Endothelial cell of umbilical vein (primary cell): ENCODE results near the gene LRRC17. TPM values are rescaled to one million over a fixed set of nuclear protein-coding genes. Genes with fewer than 3 reads are reported as not detected.

Experiments
- BruUV-seq: library from RNA; stranded (reverse); fragments of 400-500 nt; replicated peaks from 2 replicates; lab custom pipeline; 2021; lab: Mats Ljungman, UMichigan
- CTCF ChIA-PET: fragments of 300-600, 350-600 bp; sonication (Branson Sonifier 250); formaldehyde crosslinking; loops from one replicate; lab custom pipeline; 2021; ENCODE audit warnings: antibody characterized with exemption, inconsistent platforms; lab: Charles Lee
- POLR2A ChIA-PET: fragments of 300-600, 350-600 bp; sonication (Branson Sonifier 250); formaldehyde crosslinking; loops from one replicate; lab custom pipeline; 2021; ENCODE audit warnings: antibody characterized with exemption, inconsistent platforms; lab: Charles Lee
- DNase-seq: peaks from one replicate; pipeline ENCODE4 v3.0.0-alpha.2; 2011; ENCODE audit warnings: low read depth, low spot score
- FAIRE-seq: peaks from 2 replicates; lab custom pipeline; 2011; peaks lifted over from hg19 to GRCh38; lab: Jason Lieb, UNC
- H2AFZ ChIP-seq: 2 replicates; pipeline ENCODE4 v1.6.0; 2012; ENCODE audit warnings: low read depth, low read length, control low read depth, inconsistent platforms
- H3K27ac ChIP-seq: 2 replicates; pipeline ENCODE4 v1.5.1; 2011; ENCODE audit warnings: low read depth, mild to moderate bottlenecking, control low read depth, low read length, moderate library complexity; ENCODE audit not compliant: insufficient read depth
- H3K27me3 ChIP-seq, 2 experiments: 2 replicates each; pipeline versions ENCODE4 v1.6.0 to v1.6.1; 2011; ENCODE audit warnings: low read length in 2 of 2, mixed read lengths in 1 of 2; ENCODE audit not compliant: control insufficient read depth in 2 of 2, insufficient read depth in 2 of 2
- H3K36me3 ChIP-seq, 2 experiments: 2 replicates in 1 of 2; 3 replicates in 1 of 2; pipeline ENCODE4 v1.5.1; 2011; ENCODE audit warnings: low read length in 2 of 2, mild to moderate bottlenecking in 1 of 2, moderate library complexity in 1 of 2; ENCODE audit not compliant: control insufficient read depth in 2 of 2, insufficient read depth in 2 of 2; ENCODE audit errors: extremely low read depth in 1 of 2
- H3K4me1 ChIP-seq: 3 replicates; pipeline ENCODE4 v1.5.1; 2011; ENCODE audit warnings: mild to moderate bottlenecking, low read length; ENCODE audit not compliant: control insufficient read depth, insufficient read depth; ENCODE audit errors: extremely low read depth
- H3K4me2 ChIP-seq: 2 replicates; pipeline ENCODE4 v1.6.1; 2011; ENCODE audit warnings: low read length, control low read depth, mixed read lengths; ENCODE audit not compliant: insufficient read depth
- H3K4me3 ChIP-seq, 3 experiments: fragments of 200-600 bp in 1 of 3; sonication (generic), shearing (Covaris generic) in 1 of 3; replicated peaks in 1 of 3; 2 replicates each; pipeline ENCODE4 v1.5.1; 2011 to 2016; ENCODE audit warnings: control low read depth in 3 of 3, low read length in 3 of 3, mild to moderate bottlenecking in 2 of 3, inconsistent platforms in 1 of 3, low read depth in 1 of 3, moderate library complexity in 1 of 3; ENCODE audit not compliant: insufficient read depth in 1 of 3
- H3K79me2 ChIP-seq: 2 replicates; pipeline ENCODE4 v1.6.0; 2012; ENCODE audit warnings: low read length, inconsistent platforms; ENCODE audit not compliant: control insufficient read depth, insufficient read depth
- H3K9ac ChIP-seq: replicated peaks from 2 replicates; pipeline ENCODE3; 2011; ENCODE audit warnings: low read length, control low read depth; ENCODE audit not compliant: insufficient read depth; ENCODE audit errors: extremely low read depth
- H3K9me1 ChIP-seq: replicated peaks from 3 replicates; pipeline ENCODE4 v1.6.0; 2011; ENCODE audit warnings: mild to moderate bottlenecking, low read length; ENCODE audit not compliant: control insufficient read depth, insufficient read depth; ENCODE audit errors: extremely low read depth
- H3K9me3 ChIP-seq: replicated peaks from 2 replicates; pipeline ENCODE4 v1.5.1; 2012; ENCODE audit warnings: low read length, inconsistent platforms; ENCODE audit not compliant: control insufficient read depth, insufficient read depth
- H4K20me1 ChIP-seq: replicated peaks from 2 replicates; pipeline ENCODE3; 2011; ENCODE audit warnings: mild to moderate bottlenecking, low read length; ENCODE audit not compliant: control insufficient read depth, insufficient read depth; ENCODE audit errors: extremely low read depth
- CTCF ChIP-seq, 2 donors: IDR thresholded peaks; 1 replicate in 1 of 2; 2 replicates in 1 of 2; pipeline ENCODE4 v1.5.1; 2011; ENCODE audit warnings: low read length in 2 of 2, mild to moderate bottlenecking in 2 of 2, moderate library complexity in 2 of 2, control low read depth in 1 of 2, inconsistent platforms in 1 of 2, low read depth in 1 of 2; ENCODE audit not compliant: insufficient read depth in 1 of 2; ENCODE audit errors: extremely low read depth in 1 of 2
- EZH2 ChIP-seq: IDR thresholded peaks from 2 replicates; pipeline ENCODE4 v1.6.1; 2012; ENCODE audit warnings: borderline replicate concordance, low read depth, mild to moderate bottlenecking, moderate library complexity, low read length, inconsistent platforms; ENCODE audit not compliant: severe bottlenecking
- GATA2 ChIP-seq: IDR thresholded peaks from 2 replicates; pipeline ENCODE4 v1.7.0; 2011; ENCODE audit warnings: low read depth, mild to moderate bottlenecking, moderate library complexity, mixed read lengths, low read length; ENCODE audit not compliant: insufficient read length, insufficient read depth
- JUN ChIP-seq: IDR thresholded peaks from 2 replicates; pipeline ENCODE4 v1.6.1; 2011; ENCODE audit warnings: borderline replicate concordance, low read depth; ENCODE audit not compliant: insufficient read length, insufficient read depth
- MAX ChIP-seq: IDR thresholded peaks from 2 replicates; pipeline ENCODE4 v1.6.1; 2011; ENCODE audit not compliant: insufficient read depth, insufficient read length
- MYC ChIP-seq: IDR thresholded peaks from one replicate; pipeline ENCODE4 v1.6.1; 2011; ENCODE audit warnings: mild to moderate bottlenecking, low read depth, low read length
- POLR2A ChIP-seq: IDR thresholded peaks from 2 replicates; pipeline ENCODE4 v1.6.1; 2012; ENCODE audit warnings: low read depth, mild to moderate bottlenecking, control low read depth, low read length
- POLR2AphosphoS5 ChIP-seq: IDR thresholded peaks from 2 replicates; pipeline ENCODE4 v1.6.1; 2012; ENCODE audit warnings: low read depth, mild to moderate bottlenecking, control low read depth, low read length, moderate library complexity; ENCODE audit not compliant: insufficient read depth
- dilution Hi-C: fragments of 300-500 bp; cut with MboI; formaldehyde crosslinking; loops from one replicate; pipeline ENCODE4 v1.15.0; 2019; ENCODE audit warnings: low sequenced_read_pairs; ENCODE audit not compliant: extremely low pct_ligation_motif_present
- intact Hi-C: fragments of 100-400 bp; cut with micrococcal nuclease; formaldehyde crosslinking; loops from one replicate; pipeline ENCODE4 v1.10.0; 2022
- polyA plus RNA-seq, 4 experiments: library from polyadenylated mRNA; depleted of rRNA in 3 of 4; stranded (reverse) in 3 of 4; unstranded in 1 of 4; fragments of >200 nt; gene quantifications; 2 replicates each; pipeline versions ENCODE4 v1.2.1 to v1.2.3, GENCODE V29; 2011 to 2012; ENCODE audit warnings: missing spikeins in 1 of 4
- total RNA-seq: library from RNA; stranded (reverse); gene quantifications from 2 replicates; pipeline ENCODE4 v1.2.3, GENCODE V29; 2021

Gene LRRC17
- total and polyA plus RNA-seq, 2 donors (not counting 3 experiments of a cell fraction or from before 2014, with no cell fraction given): 22.7 to 33.7 TPM

- Histone ChIP-seq H3K4me3 (no peak overlapping the region), H3K9me1 (no peaks in the 10 kb centered on the region), H3K9ac (no peak overlapping the region), H3K4me1 (peaks cover 9% of the 10 kb centered on the region), H3K27me3 (no peaks in the 10 kb centered on the region), H4K20me1 (no peaks in the 10 kb centered on the region), H3K27ac (no peak overlapping the region), H3K36me3 (no peaks in the 10 kb centered on the region), H3K9me3 (no peaks in the 10 kb centered on the region), H3K79me2 (no peaks in the 10 kb centered on the region), H3K4me2 (no peak overlapping the region), H2AFZ (no peak overlapping the region)
- no TSS peak for BruUV-seq
- dilution Hi-C loops (no loop called here), intact Hi-C loops (no loop called here)
- ChIA-PET POLR2A (interaction anchor here (0.5 kb wide), 1 partner anchor 10 kb away, joined by 4 read pairs; no protein-coding TSS in a partner anchor), CTCF (interaction anchor here (0.9 to 2.6 kb wide), 5 partner anchors 9 to 135 kb away, joined by 3 to 15 read pairs (median 6); no protein-coding TSS in a partner anchor)
- DNase-seq: no peak
- FAIRE-seq: no peak
- TF ChIP-seq CTCF (IDR thresholded peaks at IDR 0.05; ENCODE audit: extremely low read depth in 1 of 2, insufficient read depth in 1 of 2, low read depth in 1 of 2, low read length in 2 of 2): no peak
- no peak for TF ChIP-seq POLR2AphosphoS5
- TF ChIP-seq JUN: no peak
- TF ChIP-seq GATA2: no peak
- TF ChIP-seq MAX: no peak
- no peak for TF ChIP-seq POLR2A
- TF ChIP-seq MYC: no peak
- TF ChIP-seq EZH2: no peak
Measured at GRCh38 chr7:102927312-102927933, 14.6 kb downstream of the LRRC17 start.
